Right atrium auricular region (tissue), 2 donors: Measurements from ENCODE around the gene FBXO2. TPM values are rescaled to one million over a fixed set of nuclear protein-coding genes. Genes with fewer than 3 reads are reported as not detected.

ENCODE experiments used
- DNase-seq: peaks from one replicate; pipeline ENCODE4 v3.0.0-alpha.2; 2019; ENCODE audit warnings: low spot score
- H3K27ac ChIP-seq, 2 donors: fragments of 200-600 bp; sonication (generic); 1 replicate in 1 of 2; 2 replicates in 1 of 2; pipeline ENCODE4 v1.5.1; 2016 to 2019
- H3K27me3 ChIP-seq, 2 donors: fragments of 200-600 bp; sonication (generic); one replicate each; pipeline versions ENCODE4 v1.5.1 to v1.6.0; 2017 to 2019
- H3K36me3 ChIP-seq: fragments of 200-600 bp; sonication (generic); one replicate; pipeline ENCODE4 v1.5.1; 2016
- H3K4me1 ChIP-seq, 2 donors: fragments of 200-600 bp; sonication (generic); one replicate each; pipeline versions ENCODE4 v1.5.1 to v1.6.0; 2017 to 2019
- H3K4me3 ChIP-seq, 2 donors: fragments of 200-600 bp; sonication (generic); 1 replicate in 1 of 2; 2 replicates in 1 of 2; pipeline ENCODE4 v1.5.1; 2017 to 2019; ENCODE audit warnings: mild to moderate bottlenecking in 1 of 2, moderate library complexity in 1 of 2
- H3K9me3 ChIP-seq, 2 donors: fragments of 200-600 bp; sonication (generic); one replicate each; pipeline ENCODE4 v1.5.1; 2019
- total RNA-seq, 2 donors: library from RNA; depleted of rRNA; stranded (reverse); fragments of >200 nt; gene quantifications; one replicate each; pipeline ENCODE4 v1.1.0, GENCODE V29; 2016
- TF ChIP-seq, protein P1 (sequence below), 2 donors: fragments of 200-600 bp; sonication (generic); IDR thresholded peaks; one replicate each; pipeline ENCODE4 v1.5.1; 2019; ENCODE audit warnings: antibody characterized with exemption in 2 of 2

FBXO2 gene, protein sequence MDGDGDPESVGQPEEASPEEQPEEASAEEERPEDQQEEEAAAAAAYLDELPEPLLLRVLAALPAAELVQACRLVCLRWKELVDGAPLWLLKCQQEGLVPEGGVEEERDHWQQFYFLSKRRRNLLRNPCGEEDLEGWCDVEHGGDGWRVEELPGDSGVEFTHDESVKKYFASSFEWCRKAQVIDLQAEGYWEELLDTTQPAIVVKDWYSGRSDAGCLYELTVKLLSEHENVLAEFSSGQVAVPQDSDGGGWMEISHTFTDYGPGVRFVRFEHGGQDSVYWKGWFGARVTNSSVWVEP
- 10 to 100 TPM in 1 of 2 donors, 1 to 10 TPM in 1; 2.5 to 16.7 TPM for total RNA-seq

DNA sequence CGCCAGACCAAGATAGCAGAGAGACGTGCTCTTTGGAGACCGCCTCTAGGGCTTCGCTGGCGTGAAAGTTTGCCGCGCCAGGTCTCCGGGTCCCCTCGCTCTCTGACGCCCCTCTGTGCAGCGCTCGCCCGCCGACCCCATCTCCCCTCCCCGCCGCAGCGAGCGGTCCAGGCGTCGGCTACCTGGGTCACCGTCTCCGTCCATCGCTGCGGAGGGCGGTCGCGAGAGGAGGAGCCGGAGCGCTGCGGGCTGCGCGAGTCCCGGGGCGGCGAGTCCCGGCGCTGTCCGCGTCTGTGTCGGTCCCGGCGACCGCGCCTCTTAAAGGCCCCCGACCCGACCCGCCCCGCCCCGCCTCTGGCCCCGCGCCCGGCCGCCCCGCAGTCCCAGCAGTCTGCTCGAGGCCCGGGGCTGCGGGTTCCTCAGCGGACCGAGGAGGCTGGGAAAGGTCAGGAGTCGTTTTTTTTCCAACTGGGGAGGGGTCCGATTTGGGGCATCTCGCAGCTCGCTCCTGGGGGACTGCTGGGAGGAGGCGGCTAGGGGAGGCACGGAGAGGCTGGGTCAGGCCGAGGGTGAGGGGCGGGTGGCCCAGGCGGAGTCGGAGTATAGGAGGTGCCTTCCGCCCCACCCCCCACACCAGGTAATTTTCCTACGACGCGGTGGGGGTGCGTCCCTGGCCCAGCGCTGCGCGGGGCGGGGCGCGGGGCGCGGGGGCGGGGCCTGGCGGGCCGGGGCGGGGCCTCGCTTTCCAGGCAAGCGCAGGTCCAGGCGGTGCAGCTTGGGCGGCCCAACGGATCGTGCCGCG is at the start of gene FBXO2, which contains the start of gene FBXO44:
FBXO2 (minus strand) TSS at position 293 of the 802 bp plus-strand sequence; CDS start at position 204, 89 bp downstream.
FBXO44 (plus strand) TSS at position 741 of the 802 bp plus-strand sequence. CDS start 959 bp downstream, outside the sequence.
- TF ChIP-seq, protein P1, sequence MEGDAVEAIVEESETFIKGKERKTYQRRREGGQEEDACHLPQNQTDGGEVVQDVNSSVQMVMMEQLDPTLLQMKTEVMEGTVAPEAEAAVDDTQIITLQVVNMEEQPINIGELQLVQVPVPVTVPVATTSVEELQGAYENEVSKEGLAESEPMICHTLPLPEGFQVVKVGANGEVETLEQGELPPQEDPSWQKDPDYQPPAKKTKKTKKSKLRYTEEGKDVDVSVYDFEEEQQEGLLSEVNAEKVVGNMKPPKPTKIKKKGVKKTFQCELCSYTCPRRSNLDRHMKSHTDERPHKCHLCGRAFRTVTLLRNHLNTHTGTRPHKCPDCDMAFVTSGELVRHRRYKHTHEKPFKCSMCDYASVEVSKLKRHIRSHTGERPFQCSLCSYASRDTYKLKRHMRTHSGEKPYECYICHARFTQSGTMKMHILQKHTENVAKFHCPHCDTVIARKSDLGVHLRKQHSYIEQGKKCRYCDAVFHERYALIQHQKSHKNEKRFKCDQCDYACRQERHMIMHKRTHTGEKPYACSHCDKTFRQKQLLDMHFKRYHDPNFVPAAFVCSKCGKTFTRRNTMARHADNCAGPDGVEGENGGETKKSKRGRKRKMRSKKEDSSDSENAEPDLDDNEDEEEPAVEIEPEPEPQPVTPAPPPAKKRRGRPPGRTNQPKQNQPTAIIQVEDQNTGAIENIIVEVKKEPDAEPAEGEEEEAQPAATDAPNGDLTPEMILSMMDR (IDR thresholded peaks at IDR 0.05): no peak
- no peak for DNase-seq
- peak within 1 kb of the TSS; percentile 65 to 79 for H3K27ac ChIP-seq
- peak within 1 kb of the TSS; percentile 59 to 82 for H3K4me3 ChIP-seq
- peaks cover 0 to 35% of the 10 kb centered on the region in 2 donors for H3K4me1 ChIP-seq
- H3K27me3 ChIP-seq: no peaks in the 10 kb centered on the region
- no peaks in the 10 kb centered on the region for H3K9me3 ChIP-seq
- peaks cover 14% of the 10 kb centered on the region for H3K36me3 ChIP-seq

DNA sequence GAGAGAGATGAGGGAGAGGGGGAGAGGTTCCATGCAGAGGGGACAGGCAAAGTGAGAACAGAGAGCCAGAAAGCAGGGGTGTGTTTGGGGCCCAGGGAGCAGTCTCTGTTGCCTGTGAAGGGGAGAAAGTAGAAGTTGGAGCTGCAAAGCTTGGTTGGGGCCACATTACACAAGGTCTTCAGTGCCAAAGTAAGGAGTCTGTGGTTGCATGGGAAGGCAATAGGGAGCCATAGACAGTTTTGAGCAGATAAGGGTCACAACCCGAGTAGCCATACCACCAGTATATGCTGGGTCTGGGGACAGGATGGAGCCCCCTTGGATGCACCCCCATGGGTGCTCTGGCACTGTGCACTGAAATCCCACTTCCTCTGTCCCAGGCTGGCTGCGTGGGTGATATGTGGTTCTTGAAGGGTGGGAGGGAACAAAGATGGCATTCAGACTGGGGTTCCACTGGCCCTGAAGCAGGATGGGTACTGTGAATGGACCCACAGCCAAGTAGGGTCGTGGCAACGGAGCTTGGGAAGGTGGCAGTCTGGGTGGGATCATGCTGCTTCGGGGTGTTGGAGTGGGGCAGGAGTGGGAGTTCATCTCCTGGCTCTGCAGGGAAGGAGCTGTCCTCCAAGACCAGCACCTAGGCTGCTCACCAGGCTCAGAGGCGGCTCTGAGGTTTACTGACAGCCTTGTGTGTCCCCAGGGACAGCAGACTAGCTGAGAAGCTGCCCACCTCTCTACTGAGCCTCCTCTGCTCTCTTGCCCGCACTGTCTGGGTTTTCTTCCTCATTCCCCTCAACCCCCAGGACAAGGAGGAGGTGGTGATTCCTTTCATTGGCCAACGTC is 49.3 kb upstream of the FBXO2 start:
- TF ChIP-seq, protein P1 (IDR thresholded peaks at IDR 0.05): no peak
- Histone ChIP-seq H3K4me3 (no peak overlapping the region), H3K4me1 (peaks cover 0 to 25% of the 10 kb centered on the region in 2 donors), H3K9me3 (no peaks in the 10 kb centered on the region), H3K27me3 (peaks cover 0 to 6% of the 10 kb centered on the region in 2 donors), H3K27ac (no peak overlapping the region), H3K36me3 (no peaks in the 10 kb centered on the region)
- DNase-seq: no peak

DNA sequence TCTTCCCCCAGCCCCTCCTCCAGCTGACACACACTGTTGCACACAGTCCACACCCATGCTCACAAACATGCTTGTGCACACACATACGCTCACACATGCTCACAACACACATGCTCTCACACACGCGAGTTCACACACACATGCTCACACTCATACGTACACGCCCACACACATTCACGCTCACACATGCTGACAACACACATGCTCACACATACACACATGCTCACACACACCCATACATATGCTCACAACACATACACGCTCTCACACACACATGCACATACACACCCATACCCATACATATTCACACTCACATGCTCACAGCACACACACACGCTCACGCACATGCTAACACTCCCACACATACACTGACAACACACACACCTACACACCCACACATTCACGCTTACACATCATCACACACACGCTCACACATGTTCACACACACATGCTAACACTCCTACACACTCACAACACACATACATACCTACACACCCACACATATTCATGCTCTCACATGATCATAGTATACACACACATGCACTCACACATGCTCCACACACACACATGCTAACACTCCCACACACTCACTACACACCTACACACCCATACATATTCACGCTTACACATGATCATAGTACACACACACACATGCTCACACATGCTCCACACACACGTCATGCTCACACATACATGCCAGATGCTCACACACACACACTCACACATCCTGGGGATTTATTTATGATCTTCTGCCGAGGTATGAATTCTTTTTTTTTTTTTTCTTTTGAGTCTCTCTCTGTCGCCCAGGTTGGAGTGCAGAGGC is 48.0 kb upstream of the FBXO2 start:
- peaks cover 0 to 11% of the 10 kb centered on the region in 2 donors for H3K4me1 ChIP-seq
- H3K27ac ChIP-seq: no peak overlapping the region
- H3K27me3 ChIP-seq: peaks cover 0 to 6% of the 10 kb centered on the region in 2 donors
- TF ChIP-seq, protein P1 (IDR thresholded peaks at IDR 0.05): no peak
- DNase-seq: no peak
- no peaks in the 10 kb centered on the region for H3K9me3 ChIP-seq
- H3K4me3 ChIP-seq: no peak overlapping the region
- no peaks in the 10 kb centered on the region for H3K36me3 ChIP-seq

DNA sequence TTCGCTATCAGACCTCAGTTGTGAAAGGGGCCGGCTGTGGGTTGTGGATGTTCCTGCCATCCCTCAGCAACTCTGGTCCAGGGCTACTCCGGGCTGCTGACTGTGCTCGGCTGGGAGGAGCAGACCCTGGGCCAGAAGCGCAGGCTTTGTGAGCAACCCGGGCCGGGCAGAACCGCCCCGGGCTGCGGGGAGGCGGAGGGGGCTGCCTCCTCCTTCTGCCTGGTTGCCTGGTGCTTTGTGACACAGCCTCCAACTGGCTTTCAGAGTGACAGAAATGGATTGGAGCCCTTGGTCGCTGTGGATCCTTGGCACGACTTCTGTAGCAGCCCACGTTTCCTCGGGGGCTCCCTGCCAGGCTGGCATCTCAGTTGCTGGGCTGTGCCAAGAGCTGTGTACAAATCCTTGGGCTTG is 47.3 kb upstream of the FBXO2 start:
- Histone ChIP-seq H3K36me3 (no peaks in the 10 kb centered on the region), H3K9me3 (no peaks in the 10 kb centered on the region), H3K4me3 (no peak overlapping the region), H3K27me3 (peaks cover 0 to 6% of the 10 kb centered on the region in 2 donors), H3K27ac (no peak overlapping the region), H3K4me1 (peaks cover 0 to 11% of the 10 kb centered on the region in 2 donors)
- TF ChIP-seq, protein P1 (IDR thresholded peaks at IDR 0.05): no peak
- DNase-seq: no peak
